ENCODE measurements around the gene ATP5MC2.

GRCh38 chr12:53625373-53625945 is 50.4 kb downstream of the ATP5MC2 start:
- TF ChIP-seq EZH2 (optimal IDR thresholded peaks at IDR 0.05; ENCODE audit: low read depth, low read length) (no peak), CTCF (IDR thresholded peaks at IDR 0.05; ENCODE audit: low read length) (no peak), EZH2phosphoT487 (IDR thresholded peaks at IDR 0.05; ENCODE audit: low read length) (no peak)

Data from MM.1S (cell line).